SW480 (cell line): Measurements from ENCODE around the gene SYNE1.
A peak's percentile ranks its signal among the peaks of the same experiment; 100 is the strongest.

Source experiments
- DNase-seq: peaks from one replicate; pipeline ENCODE4 v3.0.0-alpha.2; 2016; ENCODE audit warnings: low spot score

Gene SYNE1

DNA sequence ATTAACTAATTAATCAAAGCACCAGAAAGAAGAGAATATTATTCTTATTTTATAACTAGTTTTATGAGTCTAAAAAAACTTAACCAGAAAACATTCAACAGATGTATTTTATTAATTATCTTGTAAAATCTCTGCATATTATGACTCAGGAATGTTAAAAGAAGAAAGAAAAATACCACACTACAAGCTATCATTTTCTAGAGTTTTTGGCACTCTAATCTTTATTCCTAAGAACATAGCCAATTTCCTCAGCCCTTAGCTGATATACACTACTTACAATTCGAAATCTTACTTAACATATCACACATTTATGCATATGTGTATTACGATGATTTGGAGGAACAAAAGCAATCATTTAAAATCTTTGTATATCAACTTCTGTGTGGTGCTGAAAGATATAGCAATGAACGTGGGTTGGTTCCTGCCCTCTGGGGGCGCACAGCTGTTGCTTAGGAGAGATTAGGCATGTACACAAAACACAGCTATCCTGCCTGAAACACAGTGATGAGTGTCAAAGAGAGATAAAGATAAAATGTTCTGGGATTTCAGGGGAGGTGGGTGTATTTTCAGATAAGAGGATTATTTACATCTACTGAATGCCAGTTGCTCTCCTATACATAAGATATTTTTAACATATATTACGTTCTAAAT, 404.5 kb downstream of the SYNE1 start:
- peak; percentile 48 for DNase-seq

DNA sequence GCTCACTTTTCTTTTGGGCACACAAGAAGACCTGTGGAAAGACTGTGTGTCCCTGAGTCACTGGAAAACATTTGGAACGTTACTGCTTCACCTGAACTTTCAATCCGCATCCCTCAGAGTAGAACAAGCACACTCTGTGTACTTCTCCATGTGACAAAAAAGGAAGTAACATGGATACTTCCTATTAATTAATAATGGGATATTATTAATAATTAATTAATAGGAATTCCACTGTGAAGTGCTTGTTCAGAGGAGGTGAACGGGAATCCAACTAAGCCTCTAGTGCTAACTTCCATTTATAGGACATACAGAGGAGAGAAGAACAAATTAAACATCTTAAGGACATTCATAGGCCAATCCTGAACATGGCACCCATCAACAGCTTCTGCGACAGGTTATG, 407.8 kb downstream of the SYNE1 start:
- no peak for DNase-seq

DNA sequence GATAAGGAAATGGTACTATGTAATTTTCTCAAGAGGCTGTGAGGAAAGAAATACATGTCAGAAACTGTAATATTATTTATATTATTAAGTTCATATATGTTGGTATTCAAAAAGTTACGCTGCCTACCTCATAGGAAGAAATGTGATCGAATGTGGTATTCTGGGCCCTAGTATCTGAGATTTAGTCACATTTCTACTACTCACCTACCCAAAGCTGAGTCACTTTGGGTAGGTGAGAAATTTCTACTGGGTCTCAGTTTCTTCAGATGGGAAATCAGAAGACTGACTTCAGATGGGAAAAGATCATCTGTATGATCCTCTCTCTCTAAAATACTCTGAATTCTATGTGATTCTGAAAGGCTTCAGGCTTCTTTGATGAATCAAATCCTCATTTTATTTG, 411.0 kb downstream of the SYNE1 start:
- DNase-seq = no peak

DNA sequence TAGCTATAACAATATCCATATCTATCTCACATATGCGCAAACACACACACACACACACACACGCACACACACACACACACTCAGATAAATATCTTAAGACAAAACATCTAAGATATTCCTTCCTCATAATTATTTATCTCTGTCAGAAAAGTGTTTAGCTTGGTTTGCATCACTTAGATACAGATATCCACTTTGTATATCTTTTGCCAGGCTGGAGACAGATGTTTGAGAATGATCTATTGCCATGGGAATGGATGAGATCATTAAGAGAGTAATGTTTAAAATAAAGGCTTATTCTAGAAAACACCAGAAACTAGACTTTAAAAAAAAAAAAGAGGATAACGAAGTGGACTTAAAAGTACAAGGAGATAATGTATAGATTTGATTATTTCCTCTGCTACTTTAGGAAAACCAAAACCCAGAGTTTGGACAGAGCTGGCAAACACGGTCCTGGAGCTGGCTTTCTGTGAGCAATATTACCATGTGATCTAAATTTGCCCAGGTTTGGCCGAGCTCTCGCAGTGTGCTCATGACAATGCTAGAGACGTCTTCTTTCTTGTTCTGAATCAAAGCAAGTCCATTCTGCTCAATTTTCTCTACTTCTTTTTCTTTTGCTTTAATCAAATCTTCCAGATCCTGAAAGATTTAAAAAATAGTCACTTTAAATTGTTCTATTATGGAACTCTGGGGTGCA, 411.8 kb downstream of the SYNE1 start:
- no peak for DNase-seq

DNA sequence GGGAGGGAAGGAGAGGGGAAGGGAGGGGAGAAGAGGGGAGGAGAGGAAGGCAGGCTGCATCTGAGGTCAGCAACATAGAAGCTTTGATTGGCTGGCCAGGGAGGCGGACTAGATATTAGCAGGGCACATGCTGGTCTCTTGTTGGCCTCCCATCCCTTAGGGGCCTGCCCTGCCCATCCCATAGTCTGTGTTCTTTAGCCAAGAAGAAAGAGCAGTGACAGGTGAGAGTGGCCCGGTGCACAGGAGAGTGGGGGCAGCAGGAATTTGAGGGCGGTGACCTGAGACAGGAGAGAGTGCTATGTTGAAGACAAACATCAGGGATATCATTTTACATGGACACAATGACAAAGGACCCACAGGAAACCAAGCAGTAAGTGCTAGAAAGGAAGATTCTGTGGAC, 413.5 kb downstream of the SYNE1 start:
- DNase-seq = no peak

DNA sequence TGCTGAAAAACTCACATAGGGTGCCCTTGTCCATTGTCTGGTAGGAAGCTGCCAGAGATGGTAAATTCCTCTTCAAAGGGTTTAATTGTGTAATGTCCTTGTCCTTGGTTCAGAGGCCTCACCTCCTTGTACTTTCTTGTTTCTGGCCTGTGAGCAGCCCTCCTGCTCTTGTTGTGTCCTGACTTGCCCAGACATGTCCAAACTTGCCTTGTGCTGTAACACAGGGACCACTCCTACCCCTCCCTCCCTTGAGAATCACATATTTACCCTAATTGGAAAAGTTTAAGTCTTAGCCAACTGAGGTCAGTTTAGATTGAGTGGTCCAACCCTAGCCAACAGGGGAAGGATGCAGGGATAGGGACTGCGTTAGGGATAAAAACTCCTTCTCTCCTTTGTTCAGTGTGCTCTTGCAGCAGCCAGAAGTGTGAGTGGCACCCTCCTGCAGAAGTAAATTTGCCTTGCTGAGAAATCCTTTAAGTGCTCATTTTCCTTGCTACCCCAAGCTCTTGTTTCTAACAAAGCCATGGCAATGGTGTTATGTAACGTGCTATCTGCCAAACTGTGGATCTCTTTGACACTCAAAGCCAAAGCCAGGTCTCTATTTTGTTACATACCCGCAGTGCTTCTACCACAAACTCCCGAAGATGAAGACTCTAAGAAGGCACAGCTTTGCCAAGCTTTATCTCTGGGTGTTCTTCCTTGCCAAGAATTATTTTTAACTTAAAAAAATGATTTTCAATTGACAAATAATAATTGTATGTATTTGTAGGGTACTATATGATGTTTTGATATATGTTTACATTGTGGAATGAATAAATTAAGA, 415.1 kb downstream of the SYNE1 start:
- no peak for DNase-seq

DNA sequence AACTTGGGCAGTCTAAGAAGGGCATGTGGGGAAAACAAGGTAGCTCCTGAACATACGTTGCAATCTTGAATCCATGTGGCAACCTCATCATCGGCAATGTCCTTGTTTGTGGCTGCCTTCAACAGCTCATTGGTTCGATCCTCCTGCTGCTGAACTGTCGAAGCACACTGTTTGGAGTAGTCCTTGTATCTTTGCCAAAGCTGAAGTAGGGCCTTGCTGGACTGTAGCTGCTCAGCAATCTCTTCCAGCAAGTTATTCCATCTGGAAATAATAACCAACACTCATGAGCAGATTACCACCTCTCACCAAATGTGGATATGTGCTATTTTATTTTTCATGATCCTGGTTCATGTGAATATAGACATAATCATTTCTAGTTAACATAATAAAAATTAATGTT, 416.4 kb downstream of the SYNE1 start:
- no peak for DNase-seq

DNA sequence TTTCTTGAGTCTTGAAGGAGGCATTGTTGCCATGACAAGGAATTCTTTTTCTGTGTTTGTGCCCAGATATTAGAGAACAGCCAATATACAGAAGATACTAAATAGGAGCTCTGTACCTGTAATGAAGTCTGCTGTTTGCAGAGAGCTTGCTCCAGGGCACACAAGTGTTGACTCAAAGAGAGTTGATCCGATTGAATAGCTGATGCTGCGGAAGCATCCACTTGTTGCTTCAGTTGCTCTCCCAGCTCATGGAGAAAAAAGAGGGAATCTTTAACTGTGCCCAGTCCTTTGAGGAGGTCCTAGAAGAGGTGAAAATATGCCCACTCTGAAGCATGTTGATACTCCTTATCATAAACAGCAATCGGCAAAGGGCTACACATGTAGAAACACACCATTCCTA, 418.3 kb downstream of the SYNE1 start:
- no peak for DNase-seq

DNA sequence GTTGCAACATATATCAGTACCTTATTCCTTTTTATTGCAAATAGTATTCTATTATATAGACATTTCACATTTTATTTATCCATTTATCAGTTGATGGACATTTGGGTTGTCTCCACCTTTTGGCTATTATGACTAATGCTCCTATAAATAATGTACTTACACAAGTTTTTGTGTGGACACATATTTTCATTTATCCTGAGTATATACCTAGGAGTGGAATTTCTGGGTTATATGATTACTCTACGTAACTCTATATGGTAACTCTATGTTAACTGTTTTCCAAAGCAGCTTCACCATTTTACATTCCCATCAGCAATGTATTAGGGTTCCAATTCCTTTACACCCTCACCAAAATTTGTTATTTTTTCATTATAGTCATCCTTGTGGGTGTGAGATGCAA, 424.7 kb downstream of the SYNE1 start:
- DNase-seq = no peak

DNA sequence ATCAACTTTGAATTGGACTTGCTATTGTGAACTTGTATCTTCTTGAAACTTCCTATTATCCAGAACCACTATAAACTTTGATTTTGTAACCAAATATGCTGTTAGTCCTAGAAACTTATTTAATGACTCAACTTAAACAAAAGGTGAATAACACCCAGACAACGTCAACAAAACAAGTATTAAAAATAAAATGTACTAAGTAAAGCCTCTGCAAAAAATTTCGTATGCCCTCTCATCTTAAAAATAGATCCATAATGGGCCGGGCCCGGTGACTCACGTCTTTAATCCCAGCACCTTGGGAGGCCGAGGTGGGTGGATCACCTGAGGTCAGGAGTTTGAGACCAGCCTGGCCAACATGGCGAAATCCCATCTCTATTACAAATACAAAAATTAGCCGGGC, 428.0 kb downstream of the SYNE1 start:
- no peak for DNase-seq

DNA sequence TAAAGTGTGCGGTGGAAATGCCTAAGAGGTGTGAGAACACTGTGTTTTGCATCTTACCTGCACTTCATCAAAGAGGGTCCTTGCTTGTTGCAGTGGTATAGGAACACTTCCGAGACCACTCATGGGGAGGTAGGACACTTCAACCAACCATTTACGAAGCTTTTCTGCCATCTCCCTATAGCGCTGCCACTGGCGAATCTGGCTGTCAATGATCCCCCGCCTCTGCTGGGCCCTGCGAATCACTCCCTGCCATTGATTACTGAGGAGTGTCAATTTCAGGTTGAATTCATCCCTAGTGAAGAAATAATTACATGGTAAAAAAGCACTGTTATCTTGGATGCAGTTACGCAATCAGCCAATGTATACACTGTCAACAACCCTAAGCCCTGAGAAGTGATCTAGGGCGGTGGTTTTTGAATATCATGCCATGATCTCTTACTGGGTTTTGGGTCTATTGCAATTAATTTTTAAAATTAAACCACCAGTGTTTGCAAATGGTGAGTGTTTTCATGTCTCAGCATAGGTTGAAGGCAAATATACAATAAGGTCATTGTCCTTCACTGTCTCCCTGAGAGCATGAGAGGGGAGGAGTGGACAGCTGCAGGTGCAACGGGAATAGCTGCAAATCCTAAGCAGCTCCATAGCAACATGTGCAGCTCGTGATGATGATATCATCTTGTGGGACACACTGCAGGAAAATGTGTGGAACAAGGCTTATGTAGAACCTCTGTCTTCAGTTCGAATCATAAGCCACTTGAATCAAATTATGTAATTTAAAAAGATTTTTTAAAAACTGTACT, 429.0 kb downstream of the SYNE1 start:
- DNase-seq = peak; percentile 43

DNA sequence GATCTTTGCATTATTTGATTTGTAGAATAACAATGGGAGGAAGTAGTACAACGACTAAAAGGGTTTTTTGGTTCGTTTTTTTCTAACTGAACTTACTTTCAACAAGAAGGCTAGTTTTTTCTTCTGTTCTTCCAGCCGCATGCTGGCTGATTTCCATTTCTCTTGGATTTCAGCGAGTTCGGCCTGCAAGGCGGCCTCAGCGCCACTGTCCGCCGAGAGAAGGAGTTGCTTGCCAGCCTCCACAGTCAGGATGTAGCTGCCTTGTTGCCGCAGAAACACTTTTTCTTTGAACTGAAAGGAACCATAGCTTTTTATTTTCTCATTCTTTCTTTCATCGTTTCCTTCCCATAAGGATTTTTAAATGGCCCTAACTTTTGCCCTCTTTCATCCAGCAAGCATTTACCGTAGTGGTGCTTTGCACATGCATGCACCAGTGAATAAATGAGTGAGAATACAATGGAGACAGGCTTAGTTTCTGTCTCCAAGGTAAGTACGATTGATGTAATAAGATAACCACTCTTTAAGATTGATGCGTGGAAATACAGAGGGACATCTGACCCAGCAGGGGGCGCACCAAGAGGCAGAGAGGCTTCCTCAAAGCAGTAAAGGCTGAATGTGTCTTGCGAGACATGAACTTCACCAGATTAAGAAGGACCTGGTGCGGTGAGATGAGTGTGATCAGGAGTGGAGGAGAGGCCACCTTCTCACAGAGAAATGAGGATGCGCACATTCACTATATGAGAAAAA, 430.9 kb downstream of the SYNE1 start:
- DNase-seq = no peak

DNA sequence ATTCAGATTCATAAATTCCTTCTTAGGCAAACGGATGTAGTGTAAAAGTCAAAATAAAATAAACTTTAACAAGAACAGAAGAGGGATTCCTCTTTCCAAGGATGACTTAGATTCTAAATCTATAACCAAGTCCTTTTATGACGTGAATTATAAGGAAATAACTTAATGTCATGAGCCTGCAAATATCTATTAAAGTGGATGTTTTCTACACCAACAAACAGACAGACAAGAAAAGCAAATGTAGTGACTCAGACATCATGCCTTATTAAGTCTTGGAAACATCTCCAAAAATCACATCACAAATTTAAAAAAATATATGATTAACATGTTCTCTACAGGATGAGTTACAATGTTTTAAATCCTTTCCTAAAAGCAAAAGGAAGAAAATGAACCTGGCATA, 432.6 kb downstream of the SYNE1 start:
- DNase-seq = no peak

DNA sequence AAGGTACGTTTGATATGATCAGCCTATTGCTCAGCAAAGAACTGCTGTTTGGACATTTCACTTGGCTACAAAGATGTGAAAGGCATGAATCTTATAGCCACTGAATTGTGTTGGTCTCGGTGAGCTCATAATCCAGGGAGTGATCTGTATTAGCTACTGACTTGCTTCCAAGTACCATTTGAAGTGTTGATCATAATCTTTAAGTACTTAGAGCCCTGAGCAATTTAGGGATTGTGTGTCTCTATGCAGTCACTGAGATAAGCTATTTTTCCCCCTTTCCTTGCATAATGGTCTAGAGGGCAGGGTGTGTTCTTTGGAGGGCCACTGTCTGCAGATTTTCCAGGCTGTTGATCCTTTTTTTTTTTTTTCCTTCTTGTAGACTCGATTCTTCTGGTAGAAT, 436.0 kb downstream of the SYNE1 start:
- no peak for DNase-seq

DNA sequence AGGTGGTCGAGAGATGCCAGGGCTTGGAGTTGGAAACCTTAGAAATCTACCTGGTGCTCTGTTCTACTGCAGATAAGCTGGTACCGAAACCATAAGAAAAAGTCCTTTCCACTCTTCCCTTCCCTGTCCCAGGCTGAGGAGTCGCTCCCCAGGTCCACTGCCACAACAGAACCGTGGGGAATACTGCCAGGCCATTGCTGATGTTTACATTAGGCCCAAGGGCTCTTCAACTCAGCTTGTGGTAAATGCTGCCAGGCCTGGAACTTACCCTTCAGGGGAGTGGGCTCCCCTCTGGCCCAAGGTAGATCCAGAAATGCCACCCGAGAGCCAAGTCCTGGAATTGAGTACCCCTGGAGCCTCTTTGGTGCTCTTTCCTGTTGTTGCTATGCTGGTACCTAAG, 441.3 kb downstream of the SYNE1 start:
- DNase-seq = no peak

DNA sequence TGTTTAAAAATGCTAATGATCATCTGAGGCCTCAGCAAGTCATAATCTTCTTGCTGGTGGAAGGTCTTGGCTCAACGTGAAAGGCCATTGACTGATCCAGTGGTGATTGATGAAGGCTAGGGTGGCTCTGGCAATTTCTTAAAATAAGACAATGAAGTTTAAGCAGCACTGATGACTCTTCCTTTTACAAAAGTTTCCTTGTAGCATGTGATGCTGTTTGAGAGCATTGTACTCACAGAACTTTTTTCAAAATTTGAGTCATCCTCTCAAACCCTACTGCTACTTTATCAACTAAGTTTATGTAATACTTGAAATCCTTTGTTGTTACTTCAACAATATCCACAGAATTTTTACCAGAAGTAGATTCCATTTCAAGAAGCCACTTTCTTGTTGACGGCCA, 447.4 kb downstream of the SYNE1 start:
- DNase-seq = no peak

DNA sequence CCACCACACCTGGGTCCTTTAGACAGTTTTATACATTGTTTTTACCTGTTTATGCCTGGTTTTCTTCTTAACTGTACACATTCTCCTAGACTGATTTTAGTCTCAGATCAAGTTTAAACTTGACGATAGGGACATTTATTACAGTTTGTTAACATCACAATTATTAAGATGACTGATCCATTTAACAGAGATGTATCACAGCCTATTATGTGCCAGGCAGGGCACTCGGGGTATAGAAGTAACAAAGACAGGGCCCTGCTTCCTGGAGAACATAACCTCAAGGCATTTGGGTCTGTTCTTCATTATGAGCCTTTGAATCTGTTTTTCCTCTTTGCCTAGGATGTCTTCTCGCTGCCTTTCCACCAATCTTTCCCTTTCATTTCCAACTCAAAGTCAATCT, 449.2 kb downstream of the SYNE1 start:
- no peak for DNase-seq

DNA sequence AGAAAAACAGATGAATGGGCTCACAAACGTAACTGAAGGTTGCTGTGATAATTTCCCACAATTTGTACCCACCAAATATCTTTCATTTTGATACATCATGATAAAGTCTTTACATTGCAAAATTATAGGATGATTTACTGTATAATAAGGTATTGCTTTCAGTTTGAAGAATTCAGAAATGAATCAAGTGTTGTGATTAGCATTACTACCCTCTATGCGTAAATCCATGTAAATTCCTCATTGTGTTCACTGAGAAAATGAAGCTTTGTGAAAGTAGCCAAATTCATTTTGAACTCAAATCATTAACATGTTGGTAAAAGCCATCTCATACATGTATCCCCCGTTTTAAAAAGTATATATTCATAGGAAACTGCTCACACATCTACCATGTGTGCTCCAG, 450.3 kb downstream of the SYNE1 start:
- no peak for DNase-seq

DNA sequence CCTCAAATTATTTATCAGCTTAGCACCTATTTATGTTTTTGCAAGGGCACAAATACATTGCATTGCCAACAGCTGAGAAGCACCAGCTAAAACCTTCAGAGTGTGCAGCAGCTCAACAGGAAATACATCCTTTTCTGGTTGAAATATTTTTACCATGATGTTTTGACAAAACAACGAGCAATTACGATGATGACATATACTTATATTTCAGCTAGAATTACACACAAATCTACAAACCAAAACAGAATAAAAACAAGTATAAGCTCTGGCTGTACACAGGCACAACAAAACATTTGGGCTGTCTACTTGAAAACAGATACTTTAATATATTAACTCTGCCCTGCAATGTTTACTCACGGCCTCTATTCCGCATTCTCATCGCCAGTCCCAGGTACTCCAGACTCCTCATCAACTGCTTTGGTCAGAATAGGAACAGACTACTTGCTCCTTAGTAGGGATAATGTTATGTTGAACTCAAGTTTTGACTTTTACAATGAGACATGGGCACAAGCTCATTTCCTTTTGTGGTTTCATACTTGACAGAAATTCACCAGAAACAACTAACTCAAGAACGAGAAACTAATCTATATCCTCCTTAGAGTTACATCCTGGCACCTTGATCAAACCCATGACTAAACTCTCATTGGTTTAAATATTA, 452.1 kb downstream of the SYNE1 start:
- DNase-seq = no peak

DNA sequence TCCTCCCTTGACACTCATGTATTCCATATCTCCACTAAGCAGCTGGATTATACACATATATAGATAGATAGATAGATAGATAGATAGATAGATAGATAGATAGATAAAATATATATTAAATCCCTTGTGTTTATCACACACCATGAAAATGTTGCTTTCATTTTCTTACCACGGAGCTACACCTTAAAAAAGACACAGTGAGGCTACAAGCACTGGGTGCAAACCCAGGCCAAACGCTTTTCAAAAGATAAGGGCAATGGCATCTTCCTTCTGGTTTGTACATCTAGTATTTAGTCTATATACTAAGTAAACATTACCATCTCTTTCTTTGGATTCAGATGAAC, 452.6 kb downstream of the SYNE1 start:
- DNase-seq = no peak

DNA sequence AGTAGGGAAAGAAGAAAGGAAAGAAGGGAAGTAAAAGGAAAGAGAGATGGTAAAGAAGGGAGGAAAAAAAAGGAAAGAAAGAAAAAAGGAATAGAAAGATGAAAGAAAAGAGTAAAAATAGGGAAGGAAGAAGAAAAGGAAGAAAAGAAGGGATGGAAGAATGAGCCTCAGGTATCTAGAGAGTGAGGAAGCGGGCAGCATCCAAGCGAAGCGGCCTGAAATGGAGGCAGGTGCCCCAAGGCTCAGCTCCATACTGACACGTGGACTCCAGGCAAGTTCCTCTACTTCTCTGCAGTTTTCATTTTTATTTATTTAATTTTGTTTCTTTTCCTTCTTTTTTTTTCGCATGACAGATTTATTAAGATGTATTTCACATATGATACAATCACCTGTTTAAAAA, 456.6 kb downstream of the SYNE1 start:
- DNase-seq = no peak
